Endothelial cell of umbilical vein (primary cell): ENCODE measurements around the gene ERBB3.

ENCODE experiments used
- EZH2 ChIP-seq: IDR thresholded peaks from 2 replicates; pipeline ENCODE4 v1.6.1; 2012; ENCODE audit warnings: borderline replicate concordance, low read depth, mild to moderate bottlenecking, moderate library complexity, low read length, inconsistent platforms; ENCODE audit not compliant: severe bottlenecking
- TF ChIP-seq, protein P1 (sequence below): IDR thresholded peaks from 2 replicates; pipeline ENCODE4 v1.6.1; 2011; ENCODE audit not compliant: insufficient read depth, insufficient read length
- TF ChIP-seq, protein P2 (sequence below), 2 donors: IDR thresholded peaks; 1 replicate in 1 of 2; 2 replicates in 1 of 2; pipeline ENCODE4 v1.5.1; 2011; ENCODE audit warnings: low read length in 2 of 2, mild to moderate bottlenecking in 2 of 2, moderate library complexity in 2 of 2, control low read depth in 1 of 2, inconsistent platforms in 1 of 2, low read depth in 1 of 2; ENCODE audit not compliant: insufficient read depth in 1 of 2; ENCODE audit errors: extremely low read depth in 1 of 2

DNA sequence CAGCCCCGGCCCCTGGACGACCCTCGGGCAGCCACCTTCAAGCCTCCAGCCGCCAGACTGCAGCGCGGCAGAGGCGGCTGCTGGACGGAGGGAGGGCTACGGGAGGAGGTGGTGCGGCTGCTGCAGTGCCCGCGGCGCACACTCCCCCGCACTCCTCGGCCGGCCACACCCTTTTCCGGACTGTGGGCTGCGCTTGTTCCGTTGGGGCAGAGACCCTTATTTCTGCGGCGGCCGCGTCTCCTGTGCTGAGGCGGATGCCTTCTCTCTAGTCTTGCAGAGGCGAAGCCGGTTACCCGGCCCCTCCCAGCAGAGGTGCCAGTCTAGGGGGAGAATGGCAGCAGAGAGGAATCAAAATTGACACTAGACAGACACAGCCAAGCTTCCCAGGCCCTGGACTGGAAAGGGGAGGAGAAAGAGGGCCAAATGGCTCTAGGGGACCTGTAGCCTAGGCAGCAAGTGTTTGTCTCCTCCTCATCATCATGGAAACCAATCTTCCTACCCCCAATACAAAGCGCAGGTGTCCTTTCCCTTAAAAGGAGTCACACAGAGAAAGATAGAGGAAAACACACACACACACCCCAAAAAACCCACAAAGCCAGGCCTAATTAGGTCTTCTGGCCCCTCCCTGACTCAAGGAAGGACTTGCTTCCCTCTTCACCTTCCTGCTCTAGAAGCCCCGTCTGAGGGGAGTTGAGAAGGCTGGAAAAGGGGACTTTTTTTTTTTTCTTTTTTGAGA, 49.4 kb downstream of the ERBB3 start:
- TF ChIP-seq, protein P1, sequence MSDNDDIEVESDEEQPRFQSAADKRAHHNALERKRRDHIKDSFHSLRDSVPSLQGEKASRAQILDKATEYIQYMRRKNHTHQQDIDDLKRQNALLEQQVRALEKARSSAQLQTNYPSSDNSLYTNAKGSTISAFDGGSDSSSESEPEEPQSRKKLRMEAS: no peak
- TF ChIP-seq, protein P2, sequence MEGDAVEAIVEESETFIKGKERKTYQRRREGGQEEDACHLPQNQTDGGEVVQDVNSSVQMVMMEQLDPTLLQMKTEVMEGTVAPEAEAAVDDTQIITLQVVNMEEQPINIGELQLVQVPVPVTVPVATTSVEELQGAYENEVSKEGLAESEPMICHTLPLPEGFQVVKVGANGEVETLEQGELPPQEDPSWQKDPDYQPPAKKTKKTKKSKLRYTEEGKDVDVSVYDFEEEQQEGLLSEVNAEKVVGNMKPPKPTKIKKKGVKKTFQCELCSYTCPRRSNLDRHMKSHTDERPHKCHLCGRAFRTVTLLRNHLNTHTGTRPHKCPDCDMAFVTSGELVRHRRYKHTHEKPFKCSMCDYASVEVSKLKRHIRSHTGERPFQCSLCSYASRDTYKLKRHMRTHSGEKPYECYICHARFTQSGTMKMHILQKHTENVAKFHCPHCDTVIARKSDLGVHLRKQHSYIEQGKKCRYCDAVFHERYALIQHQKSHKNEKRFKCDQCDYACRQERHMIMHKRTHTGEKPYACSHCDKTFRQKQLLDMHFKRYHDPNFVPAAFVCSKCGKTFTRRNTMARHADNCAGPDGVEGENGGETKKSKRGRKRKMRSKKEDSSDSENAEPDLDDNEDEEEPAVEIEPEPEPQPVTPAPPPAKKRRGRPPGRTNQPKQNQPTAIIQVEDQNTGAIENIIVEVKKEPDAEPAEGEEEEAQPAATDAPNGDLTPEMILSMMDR (IDR thresholded peaks at IDR 0.05; ENCODE audit: extremely low read depth in 1 of 2, insufficient read depth in 1 of 2, low read depth in 1 of 2, low read length in 2 of 2): no peak
- no peak for TF ChIP-seq EZH2
